Gastroesophageal sphincter (tissue), 3 donors: ENCODE data around the gene DCDC1.

Source experiments
- EP300 ChIP-seq: sonication (generic); formaldehyde crosslinking; IDR thresholded peaks from one replicate; pipeline ENCODE4 v1.6.1; 2017; ENCODE audit warnings: antibody characterized with exemption, mild to moderate bottlenecking
- POLR2A ChIP-seq, 2 donors: fragments of 450-650 bp; IDR thresholded peaks; one replicate each; pipeline ENCODE4 v1.6.1; 2017; ENCODE audit warnings: antibody characterized with exemption in 2 of 2, mild to moderate bottlenecking in 2 of 2, moderate library complexity in 1 of 2
- POLR2AphosphoS5 ChIP-seq: sonication (generic); formaldehyde crosslinking; IDR thresholded peaks from one replicate; pipeline ENCODE4 v1.6.1; 2017; ENCODE audit warnings: antibody characterized with exemption
- TF ChIP-seq, protein P1 (sequence below), 4 experiments: fragments of 200-600 bp in 2 of 4; fragments of 450-650 bp in 2 of 4; sonication (generic) in 1 of 4; IDR thresholded peaks; one replicate each; pipeline ENCODE4 v1.5.1; 2017 to 2019; ENCODE audit warnings: antibody characterized with exemption in 4 of 4, mild to moderate bottlenecking in 2 of 4, moderate library complexity in 2 of 4

DNA sequence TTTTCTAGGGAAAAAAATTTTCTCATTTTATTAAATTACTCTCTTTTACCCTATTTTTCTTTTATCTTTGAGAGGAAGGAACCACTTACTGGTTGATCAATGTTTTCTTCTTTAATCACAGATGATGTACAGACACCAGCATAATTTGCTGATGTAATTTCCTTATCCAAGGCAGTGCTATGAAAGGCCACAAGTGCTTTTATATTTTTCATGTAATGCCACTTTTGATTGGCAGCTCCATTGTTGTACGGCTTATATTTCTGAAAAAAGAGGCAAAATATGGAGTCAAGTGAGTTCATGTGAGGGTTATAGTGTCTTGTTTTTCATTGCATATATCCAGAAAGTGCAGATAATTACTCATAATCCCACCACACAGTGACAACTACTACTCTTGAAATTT, 460.7 kb downstream of the DCDC1 start:
- TF ChIP-seq POLR2AphosphoS5 (no peak), POLR2A (IDR thresholded peaks at IDR 0.05) (no peak), EP300 (no peak)
- TF ChIP-seq, protein P1, sequence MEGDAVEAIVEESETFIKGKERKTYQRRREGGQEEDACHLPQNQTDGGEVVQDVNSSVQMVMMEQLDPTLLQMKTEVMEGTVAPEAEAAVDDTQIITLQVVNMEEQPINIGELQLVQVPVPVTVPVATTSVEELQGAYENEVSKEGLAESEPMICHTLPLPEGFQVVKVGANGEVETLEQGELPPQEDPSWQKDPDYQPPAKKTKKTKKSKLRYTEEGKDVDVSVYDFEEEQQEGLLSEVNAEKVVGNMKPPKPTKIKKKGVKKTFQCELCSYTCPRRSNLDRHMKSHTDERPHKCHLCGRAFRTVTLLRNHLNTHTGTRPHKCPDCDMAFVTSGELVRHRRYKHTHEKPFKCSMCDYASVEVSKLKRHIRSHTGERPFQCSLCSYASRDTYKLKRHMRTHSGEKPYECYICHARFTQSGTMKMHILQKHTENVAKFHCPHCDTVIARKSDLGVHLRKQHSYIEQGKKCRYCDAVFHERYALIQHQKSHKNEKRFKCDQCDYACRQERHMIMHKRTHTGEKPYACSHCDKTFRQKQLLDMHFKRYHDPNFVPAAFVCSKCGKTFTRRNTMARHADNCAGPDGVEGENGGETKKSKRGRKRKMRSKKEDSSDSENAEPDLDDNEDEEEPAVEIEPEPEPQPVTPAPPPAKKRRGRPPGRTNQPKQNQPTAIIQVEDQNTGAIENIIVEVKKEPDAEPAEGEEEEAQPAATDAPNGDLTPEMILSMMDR (IDR thresholded peaks at IDR 0.05), result no peak
